ENCODE measurements around the gene CALN1.

The CALN1 gene

DNA sequence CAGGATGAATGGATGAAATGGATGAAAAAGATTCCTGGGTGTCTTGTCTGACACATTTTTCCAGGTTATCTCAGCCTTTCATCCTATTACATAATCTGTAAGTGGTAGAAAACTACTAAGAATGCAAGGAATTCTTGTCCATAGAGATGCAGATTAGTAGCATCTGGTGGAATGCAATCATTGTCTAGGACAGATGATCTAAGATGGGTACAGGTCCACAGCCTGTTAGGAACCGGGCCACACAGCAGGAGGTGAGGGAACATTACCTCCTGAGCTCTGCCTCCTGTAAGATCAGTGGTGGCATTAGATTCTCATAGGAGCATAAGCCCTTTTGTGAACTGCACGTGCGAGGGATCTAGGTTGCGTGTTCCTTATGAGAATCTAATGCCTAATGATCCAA is 225.0 kb downstream of the CALN1 start:
- no peak for DNase-seq (ENCODE audit: low read depth in 2 of 2)

DNA sequence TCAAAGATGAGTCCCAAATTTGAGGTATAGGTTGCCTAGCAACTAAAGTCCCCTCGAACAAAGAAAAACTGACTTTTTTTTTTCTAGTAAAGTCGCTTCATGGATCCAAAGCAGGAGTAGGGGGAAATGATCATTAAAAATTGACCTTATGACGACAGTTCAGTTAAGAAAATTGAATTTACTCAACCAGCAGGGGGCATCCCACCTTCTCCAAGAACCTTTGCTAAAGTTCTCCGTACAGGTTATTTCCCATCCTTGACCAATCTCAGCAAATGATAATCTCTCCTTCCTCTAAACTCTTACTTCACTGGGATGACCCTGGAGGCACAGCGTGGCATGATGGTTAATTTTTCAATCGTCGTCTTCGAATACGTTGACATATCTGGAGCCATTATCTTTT is 228.3 kb downstream of the CALN1 start:
- DNase-seq (ENCODE audit: low read depth in 2 of 2), result no peak

DNA sequence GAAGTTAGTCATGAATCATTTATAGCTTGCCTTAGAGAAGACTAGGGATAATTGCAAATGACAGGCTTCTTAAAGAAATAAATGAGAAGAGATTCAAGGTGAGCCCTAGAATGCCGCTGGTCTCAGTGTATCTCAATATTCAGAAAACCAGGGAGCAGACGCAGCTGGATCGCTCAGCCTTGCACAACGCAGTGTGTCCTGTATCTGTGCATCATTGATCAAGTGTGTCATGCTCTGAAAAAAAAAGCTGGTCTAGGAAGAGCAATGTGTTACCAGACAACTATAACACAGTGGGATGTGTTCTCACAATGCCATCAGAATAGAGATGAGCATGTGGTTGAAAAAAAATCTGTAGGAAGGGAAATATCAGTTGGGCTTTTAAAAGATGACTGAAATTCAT is 230.1 kb downstream of the CALN1 start:
- no peak for DNase-seq (ENCODE audit: low read depth in 2 of 2)

DNA sequence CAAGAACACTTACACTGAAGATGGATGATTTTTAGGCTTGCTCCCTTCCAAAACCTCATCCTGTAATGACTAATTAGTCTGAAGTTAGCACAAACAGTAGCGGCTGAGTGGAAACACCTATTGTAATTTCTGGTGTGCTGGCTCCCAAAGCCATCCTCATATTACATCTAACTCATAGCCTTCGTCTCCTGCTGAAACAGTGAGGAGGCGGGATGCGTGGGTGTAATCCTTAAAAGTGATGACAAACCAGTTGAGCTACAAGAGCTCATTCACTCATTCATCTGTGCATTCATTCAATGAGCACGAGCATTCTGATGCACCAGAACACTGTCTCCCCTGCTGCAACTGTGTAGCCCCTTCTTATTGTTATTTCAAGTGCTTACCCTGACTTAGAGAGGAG is 235.3 kb downstream of the CALN1 start:
- no peak for DNase-seq (ENCODE audit: low read depth in 2 of 2)

DNA sequence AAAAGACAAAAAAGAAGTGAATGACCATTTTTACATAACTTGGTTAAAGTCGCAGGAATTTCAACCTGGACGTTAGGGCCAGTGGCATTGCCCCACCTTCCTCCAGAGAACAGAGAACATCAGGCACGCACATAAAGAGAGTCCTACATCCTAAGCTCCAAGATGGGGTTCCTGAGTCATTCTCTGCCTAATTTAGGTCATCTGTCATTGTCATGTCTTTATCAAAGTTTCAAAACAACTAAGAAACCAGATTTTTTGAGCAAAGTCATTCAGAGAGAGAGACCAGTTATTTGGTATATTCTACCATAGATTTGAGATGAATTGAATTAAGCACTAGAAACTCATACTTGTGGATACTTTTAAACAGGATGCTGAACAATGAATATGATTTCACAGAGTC is 241.7 kb downstream of the CALN1 start:
- DNase-seq (ENCODE audit: low read depth in 2 of 2), result no peak

DNA sequence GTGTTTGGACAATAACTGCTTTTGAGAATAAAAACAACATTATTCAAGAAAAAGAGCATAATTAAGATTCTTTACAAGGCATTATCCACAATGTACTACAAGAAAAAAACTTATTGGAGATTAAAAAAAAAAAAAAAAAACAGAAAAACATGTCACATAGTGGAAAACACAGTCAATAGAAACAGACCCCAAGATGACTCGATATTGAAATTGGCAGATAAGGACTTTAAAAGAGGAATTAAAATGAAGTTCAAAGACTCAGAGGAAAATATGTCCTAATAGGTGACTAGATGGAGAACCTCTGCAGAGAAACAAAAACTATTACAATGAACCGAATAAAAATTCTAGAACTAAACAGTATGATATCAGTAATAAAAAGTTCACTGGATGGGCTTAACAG is 248.9 kb downstream of the CALN1 start:
- no peak for DNase-seq (ENCODE audit: low read depth in 2 of 2)

DNA sequence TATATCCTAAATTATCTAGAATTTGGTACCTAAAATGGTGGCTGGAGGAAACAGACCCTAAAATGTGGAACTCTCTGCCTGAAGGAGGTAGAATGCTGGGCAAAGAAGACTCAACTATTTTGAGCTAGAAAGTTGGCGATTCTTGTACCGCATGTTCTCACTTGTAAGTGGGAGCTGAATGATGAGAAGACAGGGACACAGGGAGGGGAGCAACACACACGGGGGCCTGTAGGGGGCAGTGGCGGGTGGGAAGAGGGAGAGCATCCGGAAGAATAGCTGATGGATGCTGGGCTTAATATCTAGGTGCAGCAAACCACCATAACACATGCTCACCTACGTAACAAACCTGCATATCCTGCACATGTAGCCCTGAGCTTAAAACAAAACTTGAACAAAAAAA is 250.6 kb downstream of the CALN1 start:
- no peak for DNase-seq (ENCODE audit: low read depth in 2 of 2)

DNA sequence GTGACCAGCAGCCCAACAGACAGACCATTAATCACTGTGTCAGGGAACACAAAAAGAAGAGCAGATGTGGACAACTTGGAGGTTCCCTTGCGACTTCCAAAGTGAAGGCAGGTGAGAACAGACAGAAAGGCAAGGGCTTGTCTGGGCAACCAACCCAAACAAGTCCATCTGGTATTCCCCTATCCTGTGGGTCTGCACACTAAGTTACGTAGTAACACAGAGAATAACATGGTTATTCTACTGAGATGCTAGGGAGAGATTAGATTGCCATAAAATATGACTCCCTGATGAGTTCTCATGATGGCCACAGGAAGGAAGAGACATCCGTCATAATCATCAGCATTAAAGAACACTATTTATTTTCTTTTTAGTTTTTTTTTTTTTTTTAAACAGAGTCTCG is 252.2 kb downstream of the CALN1 start:
- no peak for DNase-seq (ENCODE audit: low read depth in 2 of 2)

DNA sequence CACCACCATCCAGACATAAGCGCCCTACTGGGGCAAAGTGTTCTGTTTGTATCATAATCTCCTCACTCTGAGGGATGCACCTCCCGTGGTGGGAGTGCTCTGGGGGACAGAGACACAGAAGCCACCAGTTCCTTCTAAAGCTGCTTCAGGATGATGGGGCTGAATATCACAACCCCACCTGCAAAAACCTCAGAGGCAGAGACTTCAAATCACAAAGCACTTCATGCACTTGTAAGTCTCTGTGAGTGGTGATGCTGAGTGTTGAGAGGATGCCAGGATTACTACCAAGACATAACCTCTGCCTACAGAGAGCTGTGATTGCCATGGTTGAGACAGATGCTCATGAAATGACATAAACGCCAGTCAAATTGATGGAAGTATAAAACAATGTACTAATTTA is 255.5 kb downstream of the CALN1 start:
- no peak for DNase-seq (ENCODE audit: low read depth in 2 of 2)

DNA sequence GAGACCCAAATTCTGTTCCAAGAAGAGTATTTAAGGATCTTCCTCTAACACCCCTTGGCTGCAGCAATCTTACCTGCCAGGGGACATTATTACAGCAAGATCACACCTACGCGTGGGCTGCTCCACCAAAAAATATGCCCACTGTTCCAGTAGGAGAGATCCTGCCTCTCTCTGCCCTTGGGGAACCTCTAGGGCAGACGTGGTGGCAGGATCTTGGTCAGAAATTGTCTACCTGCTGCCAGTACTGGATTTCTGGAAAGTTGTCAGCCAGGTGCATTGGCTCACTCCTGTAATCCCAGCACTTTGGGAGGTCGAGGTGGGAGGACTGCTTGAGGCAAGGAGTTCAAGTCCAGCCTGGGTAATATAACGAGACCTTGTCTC is 259.0 kb downstream of the CALN1 start:
- DNase-seq (ENCODE audit: low read depth in 2 of 2), result no peak

DNA sequence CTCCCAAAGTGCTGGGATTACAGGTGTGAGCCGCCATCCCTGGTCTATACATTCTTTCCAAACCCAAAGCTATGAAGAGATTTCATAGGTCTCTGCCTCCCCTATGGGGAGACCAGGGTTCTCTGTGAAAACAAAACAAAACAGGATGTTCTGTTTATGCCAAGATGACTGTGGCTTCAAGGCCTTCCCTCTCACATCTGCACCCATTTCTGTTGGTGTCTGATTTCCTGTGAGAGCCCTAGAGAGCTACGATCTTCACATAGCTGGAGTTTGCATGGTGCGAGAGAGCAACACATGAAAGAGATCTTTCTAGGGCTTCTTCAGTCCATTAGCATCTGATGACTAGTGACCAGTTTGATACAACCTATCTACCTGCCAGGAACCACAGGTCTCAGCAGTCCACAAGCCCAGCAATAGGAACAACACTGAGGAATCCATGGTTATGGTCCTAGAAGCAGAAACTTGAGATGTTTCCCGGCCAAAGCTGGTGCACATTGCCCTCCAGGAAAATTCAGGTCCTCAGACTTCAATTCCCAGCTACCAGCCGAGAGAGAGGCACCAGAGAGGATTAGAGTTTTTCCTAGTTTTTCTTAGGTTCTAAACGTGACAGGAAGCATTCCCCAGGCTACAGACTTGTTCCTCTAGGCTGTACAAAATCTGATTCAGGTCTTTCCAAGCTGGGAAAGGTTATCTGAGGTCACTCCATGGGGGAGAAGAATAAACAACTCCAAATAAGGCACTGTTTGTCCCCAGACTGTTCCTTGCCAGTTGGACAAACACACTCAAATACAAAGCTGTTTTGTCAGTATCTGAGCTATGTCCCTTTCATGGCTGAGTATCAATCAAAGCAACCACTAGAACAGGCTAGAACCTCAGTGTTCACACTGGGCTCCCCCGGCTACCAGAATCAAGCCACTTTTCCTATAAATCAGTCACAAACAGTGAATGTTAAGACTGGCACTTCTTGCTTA is 259.7 kb downstream of the CALN1 start:
- no peak for DNase-seq (ENCODE audit: low read depth in 2 of 2)

DNA sequence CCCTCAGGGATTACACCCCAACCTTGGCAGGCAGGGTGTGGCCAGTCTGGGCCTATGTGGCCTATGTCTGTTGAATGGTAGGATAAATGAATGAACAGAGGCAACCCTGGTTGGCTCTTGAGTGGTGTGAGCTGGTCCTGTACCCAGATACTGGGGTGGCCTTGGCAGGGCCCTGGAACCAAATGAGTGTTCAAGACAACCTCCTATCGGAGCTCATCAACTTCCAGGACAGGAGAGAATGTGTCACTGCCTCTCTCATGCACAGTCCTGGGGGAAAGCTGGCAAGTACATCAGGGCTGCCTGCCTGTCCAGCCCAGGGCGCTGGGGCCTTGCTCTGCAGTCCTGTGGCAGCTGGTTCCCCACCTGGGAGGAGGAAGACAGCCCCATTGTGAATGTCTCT is 271.6 kb downstream of the CALN1 start:
- DNase-seq (ENCODE audit: low read depth in 2 of 2), result no peak

DNA sequence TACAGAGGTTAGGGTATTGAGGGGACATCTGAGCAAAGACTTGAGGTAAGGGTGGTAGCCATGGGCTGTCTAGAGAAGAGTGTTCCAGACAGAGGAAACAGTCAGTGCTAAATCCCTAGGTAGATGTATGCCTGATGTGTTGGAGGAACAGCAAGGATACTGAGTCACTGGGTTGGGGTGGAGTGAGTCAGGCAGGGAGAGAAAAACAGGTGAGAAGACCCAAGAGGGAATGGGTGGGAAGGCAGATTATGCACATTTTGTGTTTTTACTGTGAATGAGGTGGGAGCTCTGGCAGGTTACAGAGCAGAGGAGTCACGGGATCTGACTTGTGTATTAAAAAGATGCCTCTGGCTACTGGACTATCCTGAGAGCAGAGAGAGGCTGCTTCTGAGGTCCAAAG is 285.0 kb downstream of the CALN1 start:
- DNase-seq (ENCODE audit: low read depth in 2 of 2), result no peak

DNA sequence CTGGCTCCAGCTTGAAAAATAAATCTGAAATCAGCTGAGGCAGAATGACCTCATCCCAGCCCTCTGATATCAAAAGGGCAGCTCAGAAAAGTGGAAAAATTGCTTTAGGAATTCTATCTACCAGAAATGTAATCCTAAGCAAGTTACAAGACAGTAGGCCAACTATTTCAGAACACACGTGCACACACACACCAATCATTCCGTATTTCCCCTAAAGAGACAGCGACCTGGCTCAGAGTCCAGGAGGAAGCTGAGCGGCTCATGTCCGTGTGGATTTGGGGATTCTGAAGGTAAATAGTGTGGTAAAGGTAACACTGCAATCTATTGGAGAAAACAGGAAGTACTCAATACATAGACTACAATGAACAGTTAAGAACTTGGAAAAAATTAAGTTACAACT is 288.2 kb downstream of the CALN1 start:
- DNase-seq (ENCODE audit: low read depth in 2 of 2), result no peak

DNA sequence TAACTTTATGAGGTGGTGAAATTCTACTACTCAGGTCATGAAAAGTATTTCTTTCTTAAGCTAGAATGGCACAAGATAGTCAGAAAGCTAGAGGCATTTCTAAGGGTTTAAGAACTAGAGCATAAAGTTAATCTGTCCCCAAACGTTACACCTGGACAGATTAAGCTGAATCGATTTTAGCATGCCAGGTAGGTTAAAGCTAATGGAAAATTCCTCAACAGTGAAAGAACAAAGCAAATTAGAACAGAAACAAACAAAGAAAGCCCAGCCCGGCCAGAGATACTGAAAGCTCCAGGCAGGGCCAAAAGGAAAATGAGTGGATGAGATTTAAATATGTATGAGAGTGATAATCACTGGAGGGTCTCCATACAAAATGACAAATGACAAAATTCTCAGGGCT is 293.8 kb downstream of the CALN1 start:
- DNase-seq (ENCODE audit: low read depth in 2 of 2), result no peak

DNA sequence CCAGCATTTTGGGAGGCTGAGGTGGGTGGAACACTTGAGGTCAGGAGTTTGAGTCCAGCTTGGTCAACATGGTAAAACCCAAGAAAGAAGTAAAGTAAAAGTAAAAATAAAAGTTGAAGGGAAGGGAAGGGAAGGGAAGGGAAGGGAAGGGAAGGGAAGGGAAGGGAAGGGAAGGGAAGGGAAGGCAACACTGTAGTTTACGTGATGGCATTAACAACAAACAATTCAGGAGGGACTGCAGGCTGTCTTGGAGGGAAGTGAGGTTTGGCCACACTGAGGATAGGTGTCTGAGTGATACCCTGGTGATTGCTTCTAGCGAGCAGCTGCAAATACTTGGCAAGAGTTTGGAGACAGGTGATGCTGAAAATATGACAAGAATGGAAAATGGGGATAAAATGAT is 298.0 kb downstream of the CALN1 start:
- DNase-seq (ENCODE audit: low read depth in 2 of 2), result no peak

DNA sequence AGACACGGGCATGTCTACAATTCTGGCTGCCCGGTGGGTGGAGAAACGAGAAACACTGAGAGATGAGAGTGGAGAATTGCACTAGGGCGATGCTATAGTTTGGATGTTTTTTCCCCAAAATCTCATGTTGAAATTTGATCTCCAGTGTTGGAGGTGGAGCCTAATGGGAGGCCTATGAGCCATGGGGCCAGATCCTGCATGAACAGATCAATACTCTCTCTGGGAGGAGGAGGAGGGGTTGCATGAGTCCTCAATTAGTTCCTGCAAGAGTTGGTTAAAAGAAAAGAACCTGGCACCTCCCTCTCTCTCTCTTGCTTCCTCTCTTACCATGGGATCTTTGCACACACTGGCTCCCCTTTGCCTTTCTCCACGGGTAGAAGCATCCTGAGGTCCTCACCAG is 299.1 kb downstream of the CALN1 start:
- DNase-seq (ENCODE audit: low read depth in 2 of 2), result no peak

DNA sequence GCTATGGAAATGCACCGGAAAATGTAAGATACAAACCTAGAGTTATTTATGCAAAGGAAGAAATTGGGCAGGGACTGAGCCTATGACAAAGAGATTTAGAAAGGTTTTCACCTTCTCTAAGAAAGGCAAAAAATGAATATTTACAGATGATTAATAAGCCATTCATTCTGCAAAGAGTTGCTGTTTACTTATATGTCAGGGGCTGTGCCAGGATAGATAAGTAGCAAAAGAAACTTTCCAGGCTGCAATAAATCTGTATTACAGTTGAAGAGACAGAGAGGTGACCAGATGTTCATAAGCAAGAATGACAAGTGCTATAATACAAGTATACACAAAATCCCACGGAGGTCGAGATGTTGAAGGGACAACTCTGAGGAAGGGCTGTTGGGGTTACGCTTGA is 299.6 kb downstream of the CALN1 start:
- DNase-seq (ENCODE audit: low read depth in 2 of 2), result no peak

DNA sequence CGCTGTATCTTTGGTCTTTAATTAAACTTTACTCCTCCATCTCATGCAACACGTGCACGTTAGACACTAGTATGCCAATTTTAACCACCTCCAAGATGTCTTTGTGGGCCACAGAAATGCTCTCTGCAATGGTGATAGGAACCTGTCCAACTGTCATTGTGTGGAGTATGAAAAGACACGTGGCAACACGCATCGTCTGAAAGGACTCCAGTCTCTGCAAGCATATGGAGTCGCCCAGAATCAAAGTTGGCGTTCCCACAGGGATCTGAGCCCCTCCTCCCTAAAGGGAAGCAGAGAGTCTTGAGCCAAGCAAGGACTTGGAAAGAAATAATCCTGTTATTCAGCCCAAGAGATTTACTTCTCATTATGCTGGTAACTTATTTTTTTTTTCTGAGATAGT is 301.1 kb downstream of the CALN1 start:
- DNase-seq (ENCODE audit: low read depth in 2 of 2), result no peak

DNA sequence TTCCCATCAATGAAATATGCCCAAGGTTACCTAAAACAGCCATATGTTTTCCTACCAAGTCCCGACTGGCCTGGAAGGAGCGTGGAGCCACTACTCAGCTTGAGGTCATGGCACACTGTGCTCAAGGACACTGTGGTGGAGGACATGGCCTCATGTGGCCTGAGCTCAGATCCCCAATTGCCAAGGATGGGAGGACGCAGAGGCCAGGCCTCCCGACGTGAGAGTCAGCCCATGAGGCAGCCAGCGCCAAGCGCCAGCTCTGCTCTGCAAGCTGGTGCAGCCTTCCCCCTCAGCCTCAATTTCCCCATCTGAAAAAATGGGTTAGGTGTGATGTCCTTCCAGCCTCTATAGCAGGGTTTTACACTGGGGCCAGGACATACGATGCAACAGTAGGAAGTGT is 302.6 kb downstream of the CALN1 start:
- no peak for DNase-seq (ENCODE audit: low read depth in 2 of 2)

DNA sequence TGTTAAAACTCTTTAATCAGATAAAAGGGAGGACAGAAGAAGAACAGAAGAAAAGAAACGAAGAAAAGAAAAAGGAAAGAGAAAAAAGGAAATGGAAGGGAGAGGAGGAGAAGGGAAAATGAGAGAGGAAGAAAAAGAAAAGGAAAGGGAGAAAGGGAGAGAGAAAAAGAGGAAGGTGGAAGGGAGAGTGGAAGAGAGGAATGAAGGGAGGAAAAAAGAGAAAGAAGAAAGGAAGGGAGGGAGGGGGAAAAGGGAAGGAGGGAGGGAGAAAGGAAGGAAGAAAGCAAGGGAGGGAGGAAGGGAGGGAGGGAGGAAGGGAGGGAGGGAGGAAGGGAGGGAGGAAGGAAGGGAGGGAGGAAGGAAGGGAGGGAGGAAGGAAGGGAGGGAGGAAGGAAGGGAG is 305.7 kb downstream of the CALN1 start:
- DNase-seq (ENCODE audit: low read depth in 2 of 2), result no peak

DNA sequence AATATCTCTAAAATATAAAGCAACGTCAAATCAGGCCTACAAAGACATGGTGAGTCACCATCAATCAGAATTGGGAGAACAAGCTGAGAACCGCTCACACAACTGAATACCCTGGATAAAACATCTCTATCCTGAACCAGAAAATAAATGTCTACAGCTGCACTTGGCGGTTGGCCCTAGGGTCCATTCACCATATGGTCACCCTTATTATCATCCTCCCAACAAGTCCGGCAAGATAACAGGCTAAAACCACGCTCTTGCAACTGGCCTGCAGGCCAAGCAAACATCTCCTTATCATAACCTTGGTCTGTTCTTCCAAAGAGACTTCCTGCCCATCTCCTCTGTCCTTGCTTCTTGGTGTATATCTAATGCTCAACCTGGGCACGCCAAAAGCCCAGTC is 310.7 kb downstream of the CALN1 start:
- DNase-seq (ENCODE audit: low read depth in 2 of 2), result no peak

DNA sequence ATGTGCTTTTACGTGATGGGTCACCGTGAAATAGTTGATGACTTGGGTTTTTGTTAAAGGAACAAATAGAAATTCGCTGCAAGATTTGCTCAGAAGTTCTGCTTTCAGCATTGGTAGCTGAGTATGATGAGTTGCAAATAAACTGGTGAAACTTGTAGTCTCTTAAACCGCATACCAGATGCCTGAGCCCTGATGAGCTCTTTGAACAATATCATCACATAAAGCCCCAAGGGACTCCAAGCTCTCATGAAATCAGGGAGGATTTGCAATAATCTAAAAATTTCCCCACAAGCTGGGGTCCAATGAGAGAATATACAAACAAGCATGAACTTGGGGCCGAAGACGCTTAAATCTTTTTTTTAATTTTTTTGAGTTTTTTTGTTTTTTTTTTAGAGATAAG is 312.4 kb downstream of the CALN1 start:
- DNase-seq (ENCODE audit: low read depth in 2 of 2), result no peak
